ENCODE results near the gene MIS12. TPM values are rescaled to one million over a fixed set of nuclear protein-coding genes. Genes with fewer than 3 reads are reported as not detected.
A peak's percentile ranks its signal among the peaks of the same experiment; 100 is the strongest.

The MIS12 gene
- total and polyA plus RNA-seq, 2 of the 8 experiments (the other 6 are each of a cell fraction or from before 2014, with no cell fraction given), result 9.5 to 25.6 TPM

DNA sequence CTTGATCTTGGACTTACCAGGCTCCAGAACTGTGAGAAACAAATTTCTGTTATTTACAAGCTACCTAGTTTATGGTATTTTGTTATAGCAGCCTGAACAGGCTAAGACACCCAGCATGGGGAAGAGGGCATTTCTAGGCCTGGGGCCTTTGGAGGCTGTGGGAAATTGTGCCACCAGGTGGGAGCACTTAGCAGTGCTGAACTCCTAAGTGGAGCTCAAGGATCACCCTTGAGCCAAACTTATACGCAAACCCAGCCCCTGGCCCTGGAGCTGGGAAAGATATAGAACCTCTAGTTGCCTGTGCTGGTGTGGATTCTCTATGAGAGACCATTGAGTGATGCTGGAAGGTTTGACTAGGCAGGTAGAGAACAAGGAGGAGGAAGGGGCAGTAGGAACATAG lies 36.1 kb downstream of the MIS12 start (continued):
- TF ChIP-seq, protein P1, sequence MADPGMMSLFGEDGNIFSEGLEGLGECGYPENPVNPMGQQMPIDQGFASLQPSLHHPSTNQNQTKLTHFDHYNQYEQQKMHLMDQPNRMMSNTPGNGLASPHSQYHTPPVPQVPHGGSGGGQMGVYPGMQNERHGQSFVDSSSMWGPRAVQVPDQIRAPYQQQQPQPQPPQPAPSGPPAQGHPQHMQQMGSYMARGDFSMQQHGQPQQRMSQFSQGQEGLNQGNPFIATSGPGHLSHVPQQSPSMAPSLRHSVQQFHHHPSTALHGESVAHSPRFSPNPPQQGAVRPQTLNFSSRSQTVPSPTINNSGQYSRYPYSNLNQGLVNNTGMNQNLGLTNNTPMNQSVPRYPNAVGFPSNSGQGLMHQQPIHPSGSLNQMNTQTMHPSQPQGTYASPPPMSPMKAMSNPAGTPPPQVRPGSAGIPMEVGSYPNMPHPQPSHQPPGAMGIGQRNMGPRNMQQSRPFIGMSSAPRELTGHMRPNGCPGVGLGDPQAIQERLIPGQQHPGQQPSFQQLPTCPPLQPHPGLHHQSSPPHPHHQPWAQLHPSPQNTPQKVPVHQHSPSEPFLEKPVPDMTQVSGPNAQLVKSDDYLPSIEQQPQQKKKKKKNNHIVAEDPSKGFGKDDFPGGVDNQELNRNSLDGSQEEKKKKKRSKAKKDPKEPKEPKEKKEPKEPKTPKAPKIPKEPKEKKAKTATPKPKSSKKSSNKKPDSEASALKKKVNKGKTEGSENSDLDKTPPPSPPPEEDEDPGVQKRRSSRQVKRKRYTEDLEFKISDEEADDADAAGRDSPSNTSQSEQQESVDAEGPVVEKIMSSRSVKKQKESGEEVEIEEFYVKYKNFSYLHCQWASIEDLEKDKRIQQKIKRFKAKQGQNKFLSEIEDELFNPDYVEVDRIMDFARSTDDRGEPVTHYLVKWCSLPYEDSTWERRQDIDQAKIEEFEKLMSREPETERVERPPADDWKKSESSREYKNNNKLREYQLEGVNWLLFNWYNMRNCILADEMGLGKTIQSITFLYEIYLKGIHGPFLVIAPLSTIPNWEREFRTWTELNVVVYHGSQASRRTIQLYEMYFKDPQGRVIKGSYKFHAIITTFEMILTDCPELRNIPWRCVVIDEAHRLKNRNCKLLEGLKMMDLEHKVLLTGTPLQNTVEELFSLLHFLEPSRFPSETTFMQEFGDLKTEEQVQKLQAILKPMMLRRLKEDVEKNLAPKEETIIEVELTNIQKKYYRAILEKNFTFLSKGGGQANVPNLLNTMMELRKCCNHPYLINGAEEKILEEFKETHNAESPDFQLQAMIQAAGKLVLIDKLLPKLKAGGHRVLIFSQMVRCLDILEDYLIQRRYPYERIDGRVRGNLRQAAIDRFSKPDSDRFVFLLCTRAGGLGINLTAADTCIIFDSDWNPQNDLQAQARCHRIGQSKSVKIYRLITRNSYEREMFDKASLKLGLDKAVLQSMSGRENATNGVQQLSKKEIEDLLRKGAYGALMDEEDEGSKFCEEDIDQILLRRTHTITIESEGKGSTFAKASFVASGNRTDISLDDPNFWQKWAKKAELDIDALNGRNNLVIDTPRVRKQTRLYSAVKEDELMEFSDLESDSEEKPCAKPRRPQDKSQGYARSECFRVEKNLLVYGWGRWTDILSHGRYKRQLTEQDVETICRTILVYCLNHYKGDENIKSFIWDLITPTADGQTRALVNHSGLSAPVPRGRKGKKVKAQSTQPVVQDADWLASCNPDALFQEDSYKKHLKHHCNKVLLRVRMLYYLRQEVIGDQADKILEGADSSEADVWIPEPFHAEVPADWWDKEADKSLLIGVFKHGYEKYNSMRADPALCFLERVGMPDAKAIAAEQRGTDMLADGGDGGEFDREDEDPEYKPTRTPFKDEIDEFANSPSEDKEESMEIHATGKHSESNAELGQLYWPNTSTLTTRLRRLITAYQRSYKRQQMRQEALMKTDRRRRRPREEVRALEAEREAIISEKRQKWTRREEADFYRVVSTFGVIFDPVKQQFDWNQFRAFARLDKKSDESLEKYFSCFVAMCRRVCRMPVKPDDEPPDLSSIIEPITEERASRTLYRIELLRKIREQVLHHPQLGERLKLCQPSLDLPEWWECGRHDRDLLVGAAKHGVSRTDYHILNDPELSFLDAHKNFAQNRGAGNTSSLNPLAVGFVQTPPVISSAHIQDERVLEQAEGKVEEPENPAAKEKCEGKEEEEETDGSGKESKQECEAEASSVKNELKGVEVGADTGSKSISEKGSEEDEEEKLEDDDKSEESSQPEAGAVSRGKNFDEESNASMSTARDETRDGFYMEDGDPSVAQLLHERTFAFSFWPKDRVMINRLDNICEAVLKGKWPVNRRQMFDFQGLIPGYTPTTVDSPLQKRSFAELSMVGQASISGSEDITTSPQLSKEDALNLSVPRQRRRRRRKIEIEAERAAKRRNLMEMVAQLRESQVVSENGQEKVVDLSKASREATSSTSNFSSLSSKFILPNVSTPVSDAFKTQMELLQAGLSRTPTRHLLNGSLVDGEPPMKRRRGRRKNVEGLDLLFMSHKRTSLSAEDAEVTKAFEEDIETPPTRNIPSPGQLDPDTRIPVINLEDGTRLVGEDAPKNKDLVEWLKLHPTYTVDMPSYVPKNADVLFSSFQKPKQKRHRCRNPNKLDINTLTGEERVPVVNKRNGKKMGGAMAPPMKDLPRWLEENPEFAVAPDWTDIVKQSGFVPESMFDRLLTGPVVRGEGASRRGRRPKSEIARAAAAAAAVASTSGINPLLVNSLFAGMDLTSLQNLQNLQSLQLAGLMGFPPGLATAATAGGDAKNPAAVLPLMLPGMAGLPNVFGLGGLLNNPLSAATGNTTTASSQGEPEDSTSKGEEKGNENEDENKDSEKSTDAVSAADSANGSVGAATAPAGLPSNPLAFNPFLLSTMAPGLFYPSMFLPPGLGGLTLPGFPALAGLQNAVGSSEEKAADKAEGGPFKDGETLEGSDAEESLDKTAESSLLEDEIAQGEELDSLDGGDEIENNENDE (IDR thresholded peaks at IDR 0.05; ENCODE audit: insufficient replicate concordance, low read length), result no peak
- peak; percentile 10 to 43; a peak in 2 of 4 replicates for TF ChIP-seq RAD21 (IDR thresholded peaks at IDR 0.05 in 1 of 2, conservative IDR thresholded peaks at IDR 0.05 in 1 of 2; ENCODE audit: low read depth in 2 of 2, low read length in 2 of 2)
- no peak for TF ChIP-seq POLR2AphosphoS5 (IDR thresholded peaks at IDR 0.05; ENCODE audit: low read depth, low read length)
- TF ChIP-seq JUN (IDR thresholded peaks at IDR 0.05; ENCODE audit: low read depth, low read length), result no peak
